Ishikawa (cell line): ENCODE data around the gene CHPF.

Experiments
- CEBPB ChIP-seq: IDR thresholded peaks from 2 replicates; pipeline ENCODE4 v1.6.1; 2012
- CREB1 ChIP-seq: IDR thresholded peaks from 2 replicates; pipeline ENCODE4 v1.6.1; 2012; ENCODE audit warnings: low read depth
- EGR1 ChIP-seq: IDR thresholded peaks from 2 replicates; pipeline ENCODE4 v1.6.1; 2012
- EP300 ChIP-seq: IDR thresholded peaks from 2 replicates; pipeline ENCODE4 v1.6.1; 2012; ENCODE audit warnings: borderline replicate concordance
- FOXM1 ChIP-seq: IDR thresholded peaks from 2 replicates; pipeline ENCODE4 v1.6.1; 2012; ENCODE audit warnings: low read depth, borderline replicate concordance
- NFIC ChIP-seq: IDR thresholded peaks from 2 replicates; pipeline ENCODE4 v1.6.1; 2012
- RAD21 ChIP-seq: IDR thresholded peaks from 2 replicates; pipeline ENCODE4 v1.6.1; 2012; ENCODE audit warnings: low read depth
- TAF1 ChIP-seq: IDR thresholded peaks from 2 replicates; pipeline ENCODE4 v1.6.1; 2012; ENCODE audit warnings: low read depth, mild to moderate bottlenecking
- TCF12 ChIP-seq: IDR thresholded peaks from 2 replicates; pipeline ENCODE4 v1.6.1; 2012; ENCODE audit warnings: low read depth
- TEAD4 ChIP-seq: IDR thresholded peaks from 2 replicates; pipeline ENCODE4 v1.6.1; 2012
- YY1 ChIP-seq: IDR thresholded peaks from 2 replicates; pipeline ENCODE4 v1.6.1; 2012; ENCODE audit warnings: low read depth
- ZBTB7A ChIP-seq: IDR thresholded peaks from 2 replicates; pipeline ENCODE4 v1.6.1; 2012; ENCODE audit warnings: low read depth
- TF ChIP-seq, protein P1 (sequence below): IDR thresholded peaks from 2 replicates; pipeline ENCODE4 v1.6.1; 2012; ENCODE audit warnings: low read depth, mild to moderate bottlenecking
- TF ChIP-seq, protein P2 (sequence below): IDR thresholded peaks from 2 replicates; pipeline ENCODE4 v1.6.1; 2012
- TF ChIP-seq, protein P3 (sequence below): IDR thresholded peaks from 2 replicates; pipeline ENCODE4 v1.6.1; 2012

The CHPF gene

DNA sequence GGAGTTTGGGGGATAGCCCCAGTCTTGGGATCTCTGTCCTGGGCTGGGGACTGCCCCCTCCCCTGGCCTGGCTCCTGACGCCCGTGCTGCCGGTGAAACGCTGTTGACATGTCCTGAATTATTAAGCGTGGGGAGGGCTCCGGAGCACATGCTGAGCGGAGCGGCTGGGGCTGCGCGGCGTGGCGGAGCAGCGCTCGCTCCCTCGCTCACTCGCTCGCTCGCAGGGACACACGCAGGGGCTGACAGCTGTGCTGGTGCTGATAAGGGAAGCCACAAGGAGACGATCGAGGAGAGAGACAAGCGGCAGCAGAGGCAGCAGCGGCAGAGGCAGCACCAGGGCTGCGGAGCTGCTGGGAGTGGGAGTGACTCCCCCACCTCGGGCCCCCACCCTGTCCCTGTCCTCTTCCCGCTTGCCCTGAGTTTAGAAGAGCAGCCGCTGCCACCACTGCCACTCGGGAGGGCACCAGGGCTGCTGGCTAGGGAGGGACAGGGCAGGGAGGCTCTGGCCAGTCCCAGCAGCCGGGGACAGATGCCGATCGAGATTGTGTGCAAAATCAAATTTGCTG lies 29.3 kb downstream of the CHPF start, which contains the start of gene ASIC4:
Gene ASIC4, plus strand, starts transcription at position 287 of the 566 bp plus-strand sequence. Its CDS starts 243 bp downstream, at position 530.
- TF ChIP-seq EP300 (no peak), RAD21 (no peak), YY1 (no peak), TCF12 (no peak), ZBTB7A (no peak), CREB1 (no peak), TAF1 (no peak), FOXM1 (no peak), NFIC (no peak), TEAD4 (no peak)
- TF ChIP-seq, protein P1, sequence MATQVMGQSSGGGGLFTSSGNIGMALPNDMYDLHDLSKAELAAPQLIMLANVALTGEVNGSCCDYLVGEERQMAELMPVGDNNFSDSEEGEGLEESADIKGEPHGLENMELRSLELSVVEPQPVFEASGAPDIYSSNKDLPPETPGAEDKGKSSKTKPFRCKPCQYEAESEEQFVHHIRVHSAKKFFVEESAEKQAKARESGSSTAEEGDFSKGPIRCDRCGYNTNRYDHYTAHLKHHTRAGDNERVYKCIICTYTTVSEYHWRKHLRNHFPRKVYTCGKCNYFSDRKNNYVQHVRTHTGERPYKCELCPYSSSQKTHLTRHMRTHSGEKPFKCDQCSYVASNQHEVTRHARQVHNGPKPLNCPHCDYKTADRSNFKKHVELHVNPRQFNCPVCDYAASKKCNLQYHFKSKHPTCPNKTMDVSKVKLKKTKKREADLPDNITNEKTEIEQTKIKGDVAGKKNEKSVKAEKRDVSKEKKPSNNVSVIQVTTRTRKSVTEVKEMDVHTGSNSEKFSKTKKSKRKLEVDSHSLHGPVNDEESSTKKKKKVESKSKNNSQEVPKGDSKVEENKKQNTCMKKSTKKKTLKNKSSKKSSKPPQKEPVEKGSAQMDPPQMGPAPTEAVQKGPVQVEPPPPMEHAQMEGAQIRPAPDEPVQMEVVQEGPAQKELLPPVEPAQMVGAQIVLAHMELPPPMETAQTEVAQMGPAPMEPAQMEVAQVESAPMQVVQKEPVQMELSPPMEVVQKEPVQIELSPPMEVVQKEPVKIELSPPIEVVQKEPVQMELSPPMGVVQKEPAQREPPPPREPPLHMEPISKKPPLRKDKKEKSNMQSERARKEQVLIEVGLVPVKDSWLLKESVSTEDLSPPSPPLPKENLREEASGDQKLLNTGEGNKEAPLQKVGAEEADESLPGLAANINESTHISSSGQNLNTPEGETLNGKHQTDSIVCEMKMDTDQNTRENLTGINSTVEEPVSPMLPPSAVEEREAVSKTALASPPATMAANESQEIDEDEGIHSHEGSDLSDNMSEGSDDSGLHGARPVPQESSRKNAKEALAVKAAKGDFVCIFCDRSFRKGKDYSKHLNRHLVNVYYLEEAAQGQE, result no peak
- TF ChIP-seq, protein P2, sequence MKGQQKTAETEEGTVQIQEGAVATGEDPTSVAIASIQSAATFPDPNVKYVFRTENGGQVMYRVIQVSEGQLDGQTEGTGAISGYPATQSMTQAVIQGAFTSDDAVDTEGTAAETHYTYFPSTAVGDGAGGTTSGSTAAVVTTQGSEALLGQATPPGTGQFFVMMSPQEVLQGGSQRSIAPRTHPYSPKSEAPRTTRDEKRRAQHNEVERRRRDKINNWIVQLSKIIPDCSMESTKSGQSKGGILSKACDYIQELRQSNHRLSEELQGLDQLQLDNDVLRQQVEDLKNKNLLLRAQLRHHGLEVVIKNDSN, result no peak
- TF ChIP-seq, protein P3, sequence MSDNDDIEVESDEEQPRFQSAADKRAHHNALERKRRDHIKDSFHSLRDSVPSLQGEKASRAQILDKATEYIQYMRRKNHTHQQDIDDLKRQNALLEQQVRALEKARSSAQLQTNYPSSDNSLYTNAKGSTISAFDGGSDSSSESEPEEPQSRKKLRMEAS, result no peak

DNA sequence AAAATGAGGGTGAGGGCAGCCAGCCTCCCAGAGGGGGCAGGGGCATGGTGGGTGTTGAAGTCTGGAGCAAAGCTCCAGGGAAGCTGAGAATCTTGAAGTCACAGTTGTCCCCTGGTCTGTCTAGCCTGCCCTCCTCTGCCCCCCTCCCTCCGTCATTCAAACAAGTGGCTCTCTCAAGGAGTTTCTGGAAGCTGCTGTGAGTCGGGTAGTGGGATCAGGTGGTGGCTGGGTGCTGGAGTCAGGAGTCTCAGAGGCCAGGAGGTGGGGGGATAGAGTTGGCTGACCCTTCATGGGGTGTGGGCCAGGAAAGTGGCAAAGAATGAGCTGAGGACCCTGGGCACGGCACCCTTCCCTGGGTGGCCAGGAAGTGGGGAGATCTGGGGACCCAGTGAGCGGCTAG lies 29.8 kb downstream of the CHPF start:
- TF ChIP-seq CEBPB (no peak), RAD21 (no peak), CREB1 (no peak), EP300 (no peak), TAF1 (no peak), FOXM1 (no peak), NFIC (no peak), TCF12 (no peak), ZBTB7A (no peak), YY1 (no peak), EGR1 (no peak)
- TF ChIP-seq, protein P2, result no peak
- TF ChIP-seq, protein P3, result no peak
- TF ChIP-seq, protein P1, result no peak

DNA sequence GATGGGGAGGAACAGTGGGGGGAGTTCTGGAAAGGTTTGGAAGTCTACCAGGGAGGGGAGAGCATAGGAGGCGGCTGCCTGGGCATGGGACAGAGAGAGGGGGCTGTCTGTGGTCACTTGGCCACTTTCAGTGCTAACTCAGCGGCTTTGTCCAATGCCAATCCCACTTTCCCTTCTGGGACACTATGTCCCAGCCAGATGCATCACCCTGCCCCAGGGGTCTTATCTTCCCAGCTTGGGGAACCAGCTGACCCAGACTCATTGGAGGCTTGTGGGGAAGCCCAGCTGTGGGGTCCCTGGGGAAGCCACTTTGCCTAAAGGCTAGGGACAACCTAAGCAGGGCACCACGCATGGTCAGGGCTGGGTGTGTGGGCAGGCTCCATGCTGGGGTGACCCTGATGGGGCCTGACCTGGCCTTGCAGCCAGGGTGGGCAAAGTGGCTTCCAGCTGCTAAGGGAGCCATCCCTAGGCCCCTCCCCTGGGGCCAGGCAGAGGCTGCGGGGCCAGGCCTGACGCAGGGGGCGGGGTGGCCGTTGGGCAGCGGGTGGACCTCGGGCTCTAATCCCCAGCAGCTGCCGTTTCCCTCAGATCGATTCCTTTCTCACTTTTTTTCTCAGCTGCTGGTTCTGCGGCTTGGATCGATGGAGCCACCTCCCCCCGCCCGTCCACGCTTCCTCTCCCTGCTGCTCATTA lies 30.9 kb downstream of the CHPF start:
- TF ChIP-seq CEBPB (no peak), EP300 (no peak), YY1 (no peak), ZBTB7A (no peak), TCF12 (no peak), RAD21 (no peak), TAF1 (no peak), CREB1 (no peak)
- TF ChIP-seq, protein P1, result no peak
- TF ChIP-seq, protein P2, result no peak
